Tibial nerve (tissue), 4 donors: ENCODE results near the gene RAB30. TPM values are rescaled to one million over a fixed set of nuclear protein-coding genes. Genes with fewer than 3 reads are reported as not detected.

Source experiments
- DNase-seq, 2 donors: peaks; one replicate each; pipeline ENCODE4 v3.0.0-alpha.2; 2019; ENCODE audit warnings: low spot score in 2 of 2
- H3K27ac ChIP-seq, 4 donors: fragments of 200-600 bp; sonication (generic) in 3 of 4; one replicate each; pipeline ENCODE4 v1.5.1; 2017 to 2019; ENCODE audit warnings: mild to moderate bottlenecking in 1 of 4
- H3K27me3 ChIP-seq, 2 donors: fragments of 200-600 bp; sonication (generic) in 1 of 2; one replicate each; pipeline versions ENCODE4 v1.5.1 to v1.6.0; 2017 to 2019
- H3K36me3 ChIP-seq, 3 donors: fragments of 200-600 bp; sonication (generic); one replicate each; pipeline ENCODE4 v1.5.1; 2018 to 2019
- H3K4me1 ChIP-seq, 4 donors: fragments of 200-600 bp; sonication (generic) in 3 of 4; one replicate each; pipeline ENCODE4 v1.5.1; 2017 to 2019
- H3K4me3 ChIP-seq, 4 donors: fragments of 200-600 bp; sonication (generic) in 3 of 4; one replicate each; pipeline ENCODE4 v1.5.1; 2017 to 2019; ENCODE audit warnings: mild to moderate bottlenecking in 1 of 4, moderate library complexity in 1 of 4
- H3K9me3 ChIP-seq, 4 donors: fragments of 200-600 bp; sonication (generic) in 3 of 4; one replicate each; pipeline ENCODE4 v1.5.1; 2017 to 2019
- EP300 ChIP-seq, 2 donors: sonication (generic); formaldehyde crosslinking; IDR thresholded peaks; one replicate each; pipeline ENCODE4 v1.6.1; 2017; ENCODE audit warnings: antibody characterized with exemption in 2 of 2, mild to moderate bottlenecking in 1 of 2
- POLR2A ChIP-seq, 2 donors: fragments of 450-650 bp; IDR thresholded peaks; one replicate each; pipeline ENCODE4 v1.6.1; 2017; ENCODE audit warnings: antibody characterized with exemption in 2 of 2, mild to moderate bottlenecking in 2 of 2, moderate library complexity in 2 of 2
- WGBS, 2 donors: methylation state at CpG; one replicate each; pipeline ENCODE4 v1.1.5; 2018; 5-methylcytosine and 5-hydroxymethylcytosine counted together
- total RNA-seq, 4 donors: library from RNA; depleted of rRNA; stranded (reverse); fragments of >200 nt; gene quantifications; one replicate each; pipeline ENCODE4 v1.1.0, GENCODE V29; 2016
- TF ChIP-seq, protein P1 (sequence below), 5 experiments: fragments of 200-600 bp in 3 of 5; fragments of 450-650 bp in 2 of 5; sonication (generic) in 3 of 5; IDR thresholded peaks; one replicate each; pipeline ENCODE4 v1.5.1; 2016 to 2019; ENCODE audit warnings: antibody characterized with exemption in 5 of 5, mild to moderate bottlenecking in 3 of 5, moderate library complexity in 2 of 5

RAB30 gene
- total RNA-seq, 4 donors from 2014 or later, result 19.8 to 50.4 (median 31.2) TPM

DNA sequence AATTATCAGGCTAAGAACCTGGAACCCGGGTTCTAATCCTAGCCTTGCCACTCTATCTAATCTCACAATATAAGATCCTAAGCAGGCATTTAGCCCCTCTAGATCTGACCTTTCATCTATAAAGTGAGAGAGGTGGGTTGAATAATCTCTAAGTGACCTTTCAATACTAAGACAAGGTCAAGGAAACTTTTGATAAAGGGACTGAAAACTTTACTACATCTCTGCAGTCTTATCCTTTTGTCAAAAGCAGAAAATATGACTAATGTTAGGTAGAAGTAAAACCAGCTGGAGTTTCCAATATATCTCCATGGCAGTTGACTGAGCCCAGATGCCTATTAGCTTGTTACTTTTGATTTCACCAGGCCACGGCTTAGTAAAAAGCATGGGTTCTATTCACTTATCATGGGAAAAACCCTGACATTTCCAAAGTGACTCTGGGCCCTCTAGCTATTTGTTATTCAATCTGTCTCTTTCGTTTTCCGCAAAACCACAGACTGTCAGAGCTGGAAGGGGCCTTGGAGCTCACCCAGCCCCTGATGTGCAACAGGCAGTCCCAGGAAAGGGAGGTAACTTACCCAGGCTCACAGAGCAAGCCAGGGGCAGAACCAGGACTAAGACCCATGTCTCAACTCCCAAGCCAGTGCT is 75.8 kb downstream of the RAB30 start:
- H3K27me3 ChIP-seq, result no peaks in the 10 kb centered on the region
- H3K4me1 ChIP-seq, result peaks cover 0 to 56% (median 14%) of the 10 kb centered on the region in 4 donors
- no peaks in the 10 kb centered on the region for H3K9me3 ChIP-seq
- DNase-seq, result peak in 1 of 2 donors; percentile 19
- peaks cover 0 to 8% (median 0%) of the 10 kb centered on the region in 3 donors for H3K36me3 ChIP-seq
- WGBS, 2 donors, result 50 to 52% methylated on average over 4 of the region's 4 CpGs
- no peak overlapping the region for H3K4me3 ChIP-seq
- H3K27ac ChIP-seq, result peak overlapping the region in 3 of 4 donors; percentile 42 to 53 (median 49)
- peak in 1 of 2 donors; percentile 13 for TF ChIP-seq EP300 (IDR thresholded peaks at IDR 0.05)
- TF ChIP-seq, protein P1, sequence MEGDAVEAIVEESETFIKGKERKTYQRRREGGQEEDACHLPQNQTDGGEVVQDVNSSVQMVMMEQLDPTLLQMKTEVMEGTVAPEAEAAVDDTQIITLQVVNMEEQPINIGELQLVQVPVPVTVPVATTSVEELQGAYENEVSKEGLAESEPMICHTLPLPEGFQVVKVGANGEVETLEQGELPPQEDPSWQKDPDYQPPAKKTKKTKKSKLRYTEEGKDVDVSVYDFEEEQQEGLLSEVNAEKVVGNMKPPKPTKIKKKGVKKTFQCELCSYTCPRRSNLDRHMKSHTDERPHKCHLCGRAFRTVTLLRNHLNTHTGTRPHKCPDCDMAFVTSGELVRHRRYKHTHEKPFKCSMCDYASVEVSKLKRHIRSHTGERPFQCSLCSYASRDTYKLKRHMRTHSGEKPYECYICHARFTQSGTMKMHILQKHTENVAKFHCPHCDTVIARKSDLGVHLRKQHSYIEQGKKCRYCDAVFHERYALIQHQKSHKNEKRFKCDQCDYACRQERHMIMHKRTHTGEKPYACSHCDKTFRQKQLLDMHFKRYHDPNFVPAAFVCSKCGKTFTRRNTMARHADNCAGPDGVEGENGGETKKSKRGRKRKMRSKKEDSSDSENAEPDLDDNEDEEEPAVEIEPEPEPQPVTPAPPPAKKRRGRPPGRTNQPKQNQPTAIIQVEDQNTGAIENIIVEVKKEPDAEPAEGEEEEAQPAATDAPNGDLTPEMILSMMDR (IDR thresholded peaks at IDR 0.05), result no peak

DNA sequence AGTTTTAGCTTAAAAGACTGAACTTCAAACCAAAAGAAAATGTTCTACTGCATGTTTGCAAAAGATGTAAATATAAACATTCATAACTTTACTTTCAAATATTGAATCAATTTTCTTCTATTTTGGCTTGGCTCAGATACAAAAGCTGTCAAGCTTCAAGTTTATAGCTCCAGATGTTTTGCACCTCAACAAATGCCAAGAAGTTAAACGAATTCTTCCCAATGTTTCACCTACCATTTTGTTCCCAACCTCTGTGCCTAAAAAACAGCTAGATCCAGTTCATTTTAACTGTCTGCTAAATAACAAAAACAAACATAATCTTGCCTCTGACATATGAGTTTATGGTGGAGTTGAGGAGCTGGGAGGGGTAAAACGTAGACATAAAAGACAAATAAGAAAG is 76.5 kb downstream of the RAB30 start:
- no peak for DNase-seq
- H3K4me1 ChIP-seq, result peaks cover 0 to 58% (median 14%) of the 10 kb centered on the region in 4 donors
- H3K27me3 ChIP-seq, result no peaks in the 10 kb centered on the region
- no peaks in the 10 kb centered on the region for H3K9me3 ChIP-seq
- H3K36me3 ChIP-seq, result peaks cover 0 to 8% (median 0%) of the 10 kb centered on the region in 3 donors
- TF ChIP-seq EP300 (IDR thresholded peaks at IDR 0.05) (no peak), POLR2A (IDR thresholded peaks at IDR 0.05) (no peak)
- H3K27ac ChIP-seq, result peak overlapping the region in 2 of 4 donors; percentile 49 to 53
- no peak overlapping the region for H3K4me3 ChIP-seq
- 51 to 55% methylated on average over 2 of the region's 2 CpGs for WGBS, 2 donors

DNA sequence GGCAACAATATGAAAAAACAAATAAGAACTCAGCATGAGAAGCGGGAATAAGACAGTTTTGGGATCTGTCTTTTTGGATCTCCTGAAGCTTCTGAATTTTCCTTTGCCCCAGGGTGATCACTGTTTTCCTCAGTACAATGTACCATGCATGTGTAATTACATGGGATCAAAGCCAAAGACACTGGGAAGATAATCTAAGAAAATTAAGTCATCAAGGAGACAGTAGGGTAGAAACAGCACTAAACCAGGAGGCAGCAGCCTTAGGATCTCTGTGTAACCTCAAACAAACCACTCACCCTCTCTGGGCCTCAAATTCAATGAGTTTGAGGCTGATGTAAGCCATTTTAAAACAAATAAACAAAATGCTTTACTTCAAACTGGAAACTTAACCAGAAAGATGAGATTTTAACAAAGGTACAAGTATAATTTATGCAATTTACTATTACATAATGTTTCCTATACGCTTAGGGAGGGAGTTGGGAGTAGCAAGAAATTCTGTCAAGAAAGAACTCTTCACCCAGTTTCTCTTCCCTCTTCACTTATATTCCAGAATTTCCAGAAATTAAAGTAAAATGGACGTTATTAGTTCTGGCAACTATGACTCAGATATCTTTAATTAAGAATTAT is 77.0 kb downstream of the RAB30 start:
- no peak for DNase-seq
- Histone ChIP-seq H3K27me3 (no peaks in the 10 kb centered on the region), H3K36me3 (peaks cover 0 to 8% (median 0%) of the 10 kb centered on the region in 3 donors), H3K27ac (peak overlapping the region in 2 of 4 donors; percentile 49 to 64), H3K9me3 (no peaks in the 10 kb centered on the region), H3K4me1 (peaks cover 0 to 63% (median 14%) of the 10 kb centered on the region in 4 donors), H3K4me3 (no peak overlapping the region)
- TF ChIP-seq POLR2A (IDR thresholded peaks at IDR 0.05) (no peak), EP300 (IDR thresholded peaks at IDR 0.05) (no peak)
- TF ChIP-seq, protein P1 (IDR thresholded peaks at IDR 0.05), result no peak
- WGBS, 2 donors, result 81 to 85% methylated on average over 3 of the region's 3 CpGs

DNA sequence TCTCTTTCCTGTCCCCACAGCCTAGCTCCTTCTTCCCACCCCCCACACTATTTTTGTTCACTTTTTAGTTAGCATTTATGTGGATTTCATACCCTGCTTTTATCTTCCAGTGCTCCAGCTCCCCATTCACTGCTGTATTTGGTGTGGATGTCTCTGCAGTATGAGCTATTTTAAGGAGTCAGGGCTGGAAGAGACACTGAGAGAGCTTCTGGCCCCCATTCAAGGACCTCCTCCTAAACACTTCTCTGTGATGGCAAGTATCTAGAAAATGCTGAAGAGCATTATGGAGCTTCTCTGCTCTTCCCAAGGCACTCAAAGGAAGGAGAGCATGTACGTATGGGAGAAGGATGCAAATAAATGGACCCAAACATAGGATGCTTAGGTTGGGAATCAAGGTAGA is 79.5 kb downstream of the RAB30 start:
- peaks cover 0 to 61% (median 14%) of the 10 kb centered on the region in 4 donors for H3K4me1 ChIP-seq
- H3K4me3 ChIP-seq, result no peak overlapping the region
- WGBS, 2 donors, result 64 to 81% methylated on average over 1 of the region's 1 CpG
- no peaks in the 10 kb centered on the region for H3K9me3 ChIP-seq
- H3K36me3 ChIP-seq, result peaks cover 0 to 11% (median 0%) of the 10 kb centered on the region in 3 donors
- TF ChIP-seq, protein P1 (IDR thresholded peaks at IDR 0.05), result no peak
- TF ChIP-seq POLR2A (IDR thresholded peaks at IDR 0.05), result no peak
- TF ChIP-seq EP300 (IDR thresholded peaks at IDR 0.05), result no peak
- no peak overlapping the region for H3K27ac ChIP-seq
- no peak for DNase-seq
- no peaks in the 10 kb centered on the region for H3K27me3 ChIP-seq

DNA sequence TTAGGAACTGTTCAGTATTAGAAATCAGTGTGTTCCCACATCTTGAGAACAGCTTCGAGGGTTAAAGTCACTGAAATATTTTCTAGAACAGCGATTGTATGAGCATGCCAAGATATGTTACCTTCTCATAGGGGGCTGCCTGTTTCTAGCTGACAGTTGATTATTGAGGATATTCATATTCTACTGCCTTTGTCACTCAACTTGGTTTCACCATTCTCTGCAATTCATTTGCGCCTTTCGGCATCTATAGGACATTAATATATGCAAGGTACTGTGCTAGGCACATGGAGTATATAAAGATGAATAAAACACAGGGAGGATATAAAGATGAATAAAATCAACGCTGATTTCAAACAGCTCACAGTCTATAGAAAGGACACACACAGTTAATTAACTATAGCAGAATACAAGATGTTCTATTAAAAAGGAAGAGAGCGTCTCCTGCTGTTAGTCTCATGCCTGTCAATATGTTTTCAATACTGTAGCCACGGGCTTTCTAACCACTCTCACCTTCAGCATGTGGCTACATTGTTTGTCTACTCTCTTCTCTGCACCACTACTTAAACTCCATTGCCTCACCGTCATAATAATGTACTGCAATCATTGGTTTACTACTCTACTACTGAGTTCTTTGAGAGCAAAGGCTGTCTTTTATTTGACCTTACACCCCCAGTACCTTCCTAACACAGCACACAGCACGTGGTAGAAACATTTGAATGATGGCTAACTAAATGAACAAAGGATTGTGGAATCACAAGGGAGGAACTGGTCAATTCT is 81.9 kb downstream of the RAB30 start:
- Histone ChIP-seq H3K27ac (peak overlapping the region in 2 of 4 donors; percentile 4 to 16), H3K9me3 (no peaks in the 10 kb centered on the region), H3K27me3 (no peaks in the 10 kb centered on the region), H3K36me3 (peaks cover 0 to 25% (median 0%) of the 10 kb centered on the region in 3 donors), H3K4me1 (peaks cover 0 to 37% (median 3%) of the 10 kb centered on the region in 4 donors), H3K4me3 (no peak overlapping the region)
- no peak for TF ChIP-seq EP300 (IDR thresholded peaks at IDR 0.05)
- TF ChIP-seq, protein P1 (IDR thresholded peaks at IDR 0.05), result no peak
- no peak for TF ChIP-seq POLR2A (IDR thresholded peaks at IDR 0.05)
- WGBS, 2 donors, result 60 to 64% methylated on average over 9 of the region's 9 CpGs
- no peak for DNase-seq
